ENCODE results near the gene ITPK1. TPM values are rescaled to one million over a fixed set of nuclear protein-coding genes. Genes with fewer than 3 reads are reported as not detected.
A peak's percentile ranks its signal among the peaks of the same experiment; 100 is the strongest.
"Not testable (repeated sequence)": the region's sequence is repeated elsewhere in the genome, so short reads cannot be mapped to it uniquely, and the experiment has no call there.

The ITPK1 gene
- total RNA-seq, 4 donors from 2014 or later: 43.9 to 56.1 (median 44.5) TPM

- Histone ChIP-seq H3K36me3 (no peaks in the 10 kb centered on the region), H3K4me3 (replicated peaks in 1 of 3) (no peak overlapping the region), H3K27ac (no peak overlapping the region), H3K27me3 (no peaks in the 10 kb centered on the region), H3K4me1 (peaks cover 4 to 9% of the 10 kb centered on the region in 2 donors), H3K9me3 (no peaks in the 10 kb centered on the region)
- TF ChIP-seq POLR2A (IDR thresholded peaks at IDR 0.05): no peak
- no peak for TF ChIP-seq CTCF (IDR thresholded peaks at IDR 0.05)
- intact Hi-C loops (cut with DNase I): loop anchor here (5.0 kb wide), 1 partner anchor 163 kb away; no protein-coding TSS in a partner anchor
- WGBS, 2 donors: 86 to 89% methylated on average over 5 of the region's 5 CpGs
- no peak for DNase-seq
Observed at GRCh38 chr14:93135399-93135798, 19.7 kb upstream of the ITPK1 start.

- DNase-seq: no peak
- intact Hi-C loops (cut with DNase I): no loop called here
Observed at GRCh38 chr14:93133464-93133863, 17.7 kb upstream of the ITPK1 start.

GRCh38 chr14:93132472-93133065, 16.8 kb upstream of the ITPK1 start:
- WGBS, 2 donors: 68 to 73% methylated on average over 8 of the region's 8 CpGs
- intact Hi-C loops (cut with DNase I): no loop called here
- no peaks in the 10 kb centered on the region for H3K9me3 ChIP-seq
- TF ChIP-seq CTCF (IDR thresholded peaks at IDR 0.05): peak in 2 of 6 experiments; percentile 18 to 33
- TF ChIP-seq POLR2A (IDR thresholded peaks at IDR 0.05): no peak
- H3K27me3 ChIP-seq: no peaks in the 10 kb centered on the region
- H3K4me3 ChIP-seq (replicated peaks in 1 of 3): no peak overlapping the region
- DNase-seq: peak in 1 of 2 donors; percentile 16
- no peaks in the 10 kb centered on the region for H3K4me1 ChIP-seq
- H3K27ac ChIP-seq: no peak overlapping the region
- no peaks in the 10 kb centered on the region for H3K36me3 ChIP-seq

More at GRCh38 chr14:93133464-93133863, 17.7 kb upstream of the ITPK1 start:
- H3K4me1 ChIP-seq: peaks cover 4 to 9% of the 10 kb centered on the region in 2 donors
- H3K27ac ChIP-seq: no peak overlapping the region
- WGBS, 2 donors: 81 to 85% methylated on average over 8 of the region's 8 CpGs
- TF ChIP-seq CTCF (IDR thresholded peaks at IDR 0.05) (no peak), POLR2A (IDR thresholded peaks at IDR 0.05) (no peak)
- H3K36me3 ChIP-seq: no peaks in the 10 kb centered on the region
- no peaks in the 10 kb centered on the region for H3K27me3 ChIP-seq
- no peak overlapping the region for H3K4me3 ChIP-seq (replicated peaks in 1 of 3)
- no peaks in the 10 kb centered on the region for H3K9me3 ChIP-seq

- H3K4me1 ChIP-seq; H3K9me3 ChIP-seq; H3K27ac ChIP-seq; H3K36me3 ChIP-seq; H3K27me3 ChIP-seq; DNase-seq; intact Hi-C loops (cut with DNase I); H3K4me3 ChIP-seq (replicated peaks in 1 of 3): not testable (repeated sequence)
- 75 to 84% methylated on average over 5 of the region's 5 CpGs for WGBS, 2 donors
Observed at GRCh38 chr14:93131257-93131820, 15.6 kb upstream of the ITPK1 start.

- Histone ChIP-seq H3K9me3 (no peaks in the 10 kb centered on the region), H3K27ac (no peak overlapping the region), H3K27me3 (no peaks in the 10 kb centered on the region), H3K36me3 (no peaks in the 10 kb centered on the region), H3K4me3 (replicated peaks in 1 of 3) (no peak overlapping the region), H3K4me1 (no peaks in the 10 kb centered on the region)
- WGBS, 2 donors: 39 to 48% methylated on average over 3 of the region's 3 CpGs
- intact Hi-C loops (cut with DNase I): no loop called here
- DNase-seq: no peak
- TF ChIP-seq CTCF (IDR thresholded peaks at IDR 0.05): no peak
- TF ChIP-seq POLR2A (IDR thresholded peaks at IDR 0.05): no peak
Observed at GRCh38 chr14:93128725-93129459, 13.2 kb upstream of the ITPK1 start.

Data from thyroid gland (tissue), 4 donors.